Endodermal cell (in vitro differentiated cells): ENCODE measurements around the gene SEPTIN2. TPM values are rescaled to one million over a fixed set of nuclear protein-coding genes. Genes with fewer than 3 reads are reported as not detected.

ENCODE experiments used
- DNase-seq: peaks from one replicate; pipeline ENCODE4 v3.0.0-alpha.2; 2017
- H3K27ac ChIP-seq: 2 replicates; pipeline ENCODE4 v1.5.1; 2013; ENCODE audit warnings: mild to moderate bottlenecking, low read depth, low read length, moderate library complexity
- H3K27me3 ChIP-seq: 2 replicates; pipeline ENCODE4 v1.6.1; 2013; ENCODE audit warnings: mild to moderate bottlenecking, low read length, moderate library complexity; ENCODE audit not compliant: insufficient read depth, control insufficient read depth, poor library complexity, severe bottlenecking
- H3K36me3 ChIP-seq: 2 replicates; pipeline ENCODE4 v1.7.0; 2013; ENCODE audit warnings: mild to moderate bottlenecking, low read length, moderate library complexity; ENCODE audit not compliant: control insufficient read depth, insufficient read depth
- H3K4me1 ChIP-seq: one replicate; pipeline ENCODE4 v1.7.0; 2013; ENCODE audit warnings: low read length; ENCODE audit not compliant: control insufficient read depth, insufficient read depth
- H3K4me3 ChIP-seq: 2 replicates; pipeline ENCODE4 v1.5.1; 2013; ENCODE audit warnings: mild to moderate bottlenecking, low read length, moderate library complexity
- H3K9ac ChIP-seq: 2 replicates; pipeline ENCODE4 v1.6.1; 2013; ENCODE audit warnings: mild to moderate bottlenecking, low read length, moderate library complexity; ENCODE audit not compliant: poor library complexity, severe bottlenecking; ENCODE audit errors: extremely low read depth
- H3K9me3 ChIP-seq: 2 replicates; pipeline ENCODE4 v1.6.1; 2013; ENCODE audit warnings: mild to moderate bottlenecking, low read length, moderate library complexity; ENCODE audit not compliant: control insufficient read depth
- H3K27ac Mint-ChIP-seq: 2 replicates; pipeline ENCODE4 v1.8.0; 2020; ENCODE audit warnings: mixed read lengths
- H3K27me3 Mint-ChIP-seq: 2 replicates; pipeline ENCODE4 v1.8.0; 2021; ENCODE audit warnings: mild to moderate bottlenecking, mixed read lengths; ENCODE audit not compliant: insufficient read depth
- H3K36me3 Mint-ChIP-seq: 2 replicates; pipeline ENCODE4 v1.8.0; 2020; ENCODE audit warnings: low read depth, mixed read lengths
- H3K4me1 Mint-ChIP-seq: 2 replicates; pipeline ENCODE4 v1.8.0; 2020; ENCODE audit warnings: mixed read lengths
- H3K4me3 Mint-ChIP-seq: 2 replicates; pipeline ENCODE4 v1.8.0; 2020; ENCODE audit warnings: mild to moderate bottlenecking, moderate library complexity, mixed read lengths
- H3K9me3 Mint-ChIP-seq: 2 replicates; pipeline ENCODE4 v1.8.0; 2020; ENCODE audit warnings: mild to moderate bottlenecking, mixed read lengths
- WGBS, 2 experiments: methylation state at CpG; one replicate each; pipeline versions ENCODE4 v1.1.5 to v1.1.7; 2013; ENCODE audit warnings: missing lambda C conversion rate in 2 of 2, mixed read lengths in 1 of 2; ENCODE audit not compliant: insufficient coverage in 1 of 2, insufficient read length in 1 of 2; 5-methylcytosine and 5-hydroxymethylcytosine counted together
- total RNA-seq, 2 donors: library from RNA; stranded (reverse); fragmentation: NEBNext Ultra II Directional in 1 of 2; extraction: Animal tissue kit (Norgen Biotek cat#: 25700) in 1 of 2; gene quantifications; 2 replicates in 1 of 2; 3 replicates in 1 of 2; pipeline ENCODE4 v1.2.1, GENCODE V29; 2021
- TF ChIP-seq, protein P1 (sequence below): fragments of 200-600 bp; sonication (generic); conservative IDR thresholded peaks from 2 replicates; pipeline ENCODE4 v1.5.0; 2021; ENCODE audit warnings: antibody characterized with exemption, mild to moderate bottlenecking

Gene SEPTIN2
- total RNA-seq, 2 donors from 2014 or later = 365 to 380 TPM

DNA sequence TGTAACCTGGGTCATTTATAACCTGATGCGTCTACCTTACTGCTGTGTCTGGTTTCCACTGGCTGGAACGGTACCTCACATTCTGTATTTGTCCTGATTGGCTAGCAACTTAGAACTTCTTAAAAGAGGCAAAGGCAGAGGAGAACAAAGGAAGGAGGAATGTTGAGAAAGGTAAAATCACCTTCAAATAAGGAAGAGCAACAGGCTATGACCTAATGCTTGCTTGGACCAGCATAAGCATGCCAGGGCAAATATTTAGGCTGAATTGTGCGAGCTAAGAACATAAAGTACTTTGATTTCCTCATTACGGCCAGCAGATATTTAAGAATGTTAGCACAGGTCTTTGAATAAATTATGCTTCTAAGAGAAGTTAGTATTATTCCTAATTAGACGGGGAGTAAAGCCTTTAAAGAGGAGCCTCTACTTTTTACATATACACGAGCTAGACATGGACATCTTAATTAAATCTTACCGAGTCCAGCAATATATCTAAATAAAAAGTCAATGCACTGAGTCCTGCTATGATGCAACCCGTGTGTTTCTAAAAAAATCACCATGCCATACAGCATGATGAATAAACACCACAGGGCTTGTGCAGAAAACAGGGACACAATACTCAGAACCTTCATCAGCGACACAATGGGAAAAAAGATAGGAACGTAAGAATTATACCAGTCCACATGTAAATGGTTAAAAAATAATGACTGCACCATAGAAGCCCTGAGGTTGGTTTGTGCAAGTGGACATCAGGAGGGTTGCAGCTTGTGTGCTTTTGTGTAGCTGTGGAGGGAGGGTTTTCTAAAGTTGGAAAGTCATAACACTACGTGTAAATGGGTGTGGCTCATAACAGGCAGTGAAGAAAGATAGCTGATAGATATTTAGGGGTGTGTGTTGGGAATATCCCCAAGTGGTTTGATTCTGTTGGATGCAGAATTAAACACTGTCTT lies 14.2 kb downstream of the SEPTIN2 start:
- no peaks in the 10 kb centered on the region for H3K27me3 Mint-ChIP-seq
- no peak overlapping the region for H3K27ac ChIP-seq

DNA sequence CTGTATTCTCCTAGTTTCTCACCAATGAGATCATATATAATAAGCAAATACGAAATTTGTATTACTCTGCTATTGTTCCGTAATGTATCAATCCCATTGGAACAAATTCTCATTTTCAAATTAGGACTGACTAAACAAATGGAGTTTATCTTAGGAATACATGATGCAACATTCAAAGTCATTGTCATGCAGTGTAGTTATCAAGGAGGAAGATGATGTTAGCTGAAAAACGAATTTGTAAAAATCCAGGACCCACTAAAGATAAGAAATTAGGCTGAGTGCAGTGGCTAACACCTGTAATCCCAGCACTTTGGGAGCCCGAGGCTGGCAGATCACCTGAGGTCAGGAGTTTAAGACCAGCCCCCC lies 14.9 kb downstream of the SEPTIN2 start:
- Histone ChIP-seq H3K9me3 (no peaks in the 10 kb centered on the region), H3K9ac (no peak overlapping the region), H3K27ac (no peak overlapping the region), H3K4me3 (no peak overlapping the region), H3K36me3 (peaks cover 95% of the 10 kb centered on the region), H3K27me3 (no peaks in the 10 kb centered on the region), H3K4me1 (no peaks in the 10 kb centered on the region)
- H3K9me3 Mint-ChIP-seq = no peaks in the 10 kb centered on the region
- peaks cover 82% of the 10 kb centered on the region for H3K36me3 Mint-ChIP-seq
- TF ChIP-seq, protein P1, sequence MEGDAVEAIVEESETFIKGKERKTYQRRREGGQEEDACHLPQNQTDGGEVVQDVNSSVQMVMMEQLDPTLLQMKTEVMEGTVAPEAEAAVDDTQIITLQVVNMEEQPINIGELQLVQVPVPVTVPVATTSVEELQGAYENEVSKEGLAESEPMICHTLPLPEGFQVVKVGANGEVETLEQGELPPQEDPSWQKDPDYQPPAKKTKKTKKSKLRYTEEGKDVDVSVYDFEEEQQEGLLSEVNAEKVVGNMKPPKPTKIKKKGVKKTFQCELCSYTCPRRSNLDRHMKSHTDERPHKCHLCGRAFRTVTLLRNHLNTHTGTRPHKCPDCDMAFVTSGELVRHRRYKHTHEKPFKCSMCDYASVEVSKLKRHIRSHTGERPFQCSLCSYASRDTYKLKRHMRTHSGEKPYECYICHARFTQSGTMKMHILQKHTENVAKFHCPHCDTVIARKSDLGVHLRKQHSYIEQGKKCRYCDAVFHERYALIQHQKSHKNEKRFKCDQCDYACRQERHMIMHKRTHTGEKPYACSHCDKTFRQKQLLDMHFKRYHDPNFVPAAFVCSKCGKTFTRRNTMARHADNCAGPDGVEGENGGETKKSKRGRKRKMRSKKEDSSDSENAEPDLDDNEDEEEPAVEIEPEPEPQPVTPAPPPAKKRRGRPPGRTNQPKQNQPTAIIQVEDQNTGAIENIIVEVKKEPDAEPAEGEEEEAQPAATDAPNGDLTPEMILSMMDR = no peak
- no peak overlapping the region for H3K4me3 Mint-ChIP-seq
- no peak overlapping the region for H3K27ac Mint-ChIP-seq
- H3K27me3 Mint-ChIP-seq = no peaks in the 10 kb centered on the region
- DNase-seq = no peak
- peaks cover 2% of the 10 kb centered on the region for H3K4me1 Mint-ChIP-seq
- 95 to 99% methylated on average over 2 to 4 of the region's 4 CpGs for WGBS, 2 experiments

More for the DNA sequence above, 14.2 kb downstream of the SEPTIN2 start:
- H3K36me3 ChIP-seq = peaks cover 95% of the 10 kb centered on the region
- no peaks in the 10 kb centered on the region for H3K9me3 ChIP-seq
- Mint-ChIP-seq H3K4me3 (no peak overlapping the region), H3K36me3 (peaks cover 80% of the 10 kb centered on the region), H3K27ac (no peak overlapping the region), H3K9me3 (no peaks in the 10 kb centered on the region), H3K4me1 (peaks cover 5% of the 10 kb centered on the region)
- DNase-seq = peak; percentile 19
- TF ChIP-seq, protein P1 = no peak
- H3K4me1 ChIP-seq = no peaks in the 10 kb centered on the region
- WGBS, 2 experiments = 95 to 98% methylated on average over 7 to 11 of the region's 11 CpGs
- no peaks in the 10 kb centered on the region for H3K27me3 ChIP-seq
- H3K4me3 ChIP-seq = no peak overlapping the region
- no peak overlapping the region for H3K9ac ChIP-seq

DNA sequence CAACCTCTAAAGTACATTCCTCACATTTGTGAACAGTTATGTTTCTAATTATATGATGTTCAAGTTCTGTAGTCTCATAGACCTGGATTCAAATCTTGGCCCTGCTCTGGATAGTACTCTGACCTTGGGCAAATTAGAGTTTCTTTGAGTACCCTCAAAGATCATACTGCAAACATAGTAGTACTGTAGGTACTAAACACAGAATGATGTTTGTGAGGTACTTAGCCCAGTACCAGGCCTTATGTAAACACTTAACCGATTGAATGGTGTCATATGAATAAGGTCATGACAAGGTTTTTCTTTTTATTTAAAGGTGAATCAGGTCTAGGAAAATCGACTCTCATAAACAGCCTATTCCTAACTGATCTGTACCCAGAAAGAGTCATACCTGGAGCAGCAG lies 19.1 kb downstream of the SEPTIN2 start:
- Histone ChIP-seq H3K27me3 (no peaks in the 10 kb centered on the region), H3K4me1 (no peaks in the 10 kb centered on the region), H3K9me3 (no peaks in the 10 kb centered on the region), H3K4me3 (no peak overlapping the region), H3K36me3 (peaks cover 91% of the 10 kb centered on the region), H3K9ac (no peak overlapping the region), H3K27ac (no peak overlapping the region)
- Mint-ChIP-seq H3K36me3 (peaks cover 77% of the 10 kb centered on the region), H3K27me3 (no peaks in the 10 kb centered on the region), H3K27ac (no peak overlapping the region), H3K9me3 (no peaks in the 10 kb centered on the region), H3K4me3 (no peak overlapping the region), H3K4me1 (no peaks in the 10 kb centered on the region)
- 96% methylated on average over 2 of the region's 2 CpGs; no CpG with 5 or more reads in 1 of the 2 experiments for WGBS, 2 experiments
- TF ChIP-seq, protein P1 = no peak
- no peak for DNase-seq
